ENCODE data around the gene SLC26A11. TPM values are rescaled to one million over a fixed set of nuclear protein-coding genes. Genes with fewer than 3 reads are reported as not detected.

The SLC26A11 gene
- polyA plus RNA-seq, 2 of the 4 experiments (the other 2 are of a cell fraction), result 8.3 to 13.7 TPM

- TF ChIP-seq HMGXB4 (CRISPR knock-in tag; IDR thresholded peaks at IDR 0.05; ENCODE audit: borderline replicate concordance), result no peak
- no peak for TF ChIP-seq KDM5A (IDR thresholded peaks at IDR 0.05)
- TF ChIP-seq ZC3H11A (IDR thresholded peaks at IDR 0.05), result no peak
- TF ChIP-seq FOSB (CRISPR knock-in tag; IDR thresholded peaks at IDR 0.05), result no peak
Measured at GRCh38 chr17:80247561-80247960, 27.3 kb downstream of the SLC26A11 start (continued).

GRCh38 chr17:80248001-80248893 lies 28.0 kb downstream of the SLC26A11 start:
- no peak; a peak in 1 of 6 replicates for ATAC-seq

GRCh38 chr17:80248894-80249710 lies 28.9 kb downstream of the SLC26A11 start:
- peaks cover 22% of the 10 kb centered on the region for H3K4me1 ChIP-seq
- ATAC-seq (peak; percentile 19 to 29; a peak in 4 of 6 replicates), DNase-seq (ENCODE audit: low read depth in 1 of 2, low spot score in 1 of 2) (no peak), FAIRE-seq (no peak)
- no peak for TF ChIP-seq EHMT2 (IDR thresholded peaks at IDR 0.05; ENCODE audit: low read depth)
- TF ChIP-seq RAD21 (conservative IDR thresholded peaks at IDR 0.05 in 1 of 2, IDR thresholded peaks at IDR 0.05 in 1 of 2), result peak in 1 of 2 experiments; percentile 36; a peak in 1 of 5 replicates
- no peak for TF ChIP-seq MAZ (IDR thresholded peaks at IDR 0.05; ENCODE audit: borderline replicate concordance, low read depth, low read length)
- H3K4me3 ChIP-seq, result no peak overlapping the region
- ChIA-PET POLR2A (no interaction called here), CTCF (interaction anchor here (1.1 to 2.8 kb wide), 3 partner anchors 148 to 241 kb away, joined by 5 to 12 read pairs (median 8); partner anchors contain the start of gene GAA)
- no peak overlapping the region for H3K4me2 ChIP-seq
- no peaks in the 10 kb centered on the region for H3K9me3 ChIP-seq
- H3K27ac ChIP-seq, result 0 out of 6 replicates have a peak overlapping the region, but pooled peaks of 1 of the 2 experiments have one; percentile 11
- WGBS (ENCODE audit: missing lambda C conversion rate), result 79% methylated on average over 24 of the region's 26 CpGs

More at GRCh38 chr17:80248001-80248893, 28.0 kb downstream of the SLC26A11 start:
- ChIA-PET CTCF (interaction anchor here (1.1 to 2.8 kb wide), 7 partner anchors 10 to 240 kb away, joined by 3 to 12 read pairs (median 5); partner anchors contain the start of gene GAA), POLR2A (no interaction called here)
- H3K4me1 ChIP-seq, result peaks cover 14% of the 10 kb centered on the region
- no peak overlapping the region for H3K4me3 ChIP-seq
- DNase-seq (ENCODE audit: low read depth in 1 of 2, low spot score in 1 of 2) (no peak), FAIRE-seq (no peak)
- WGBS (ENCODE audit: missing lambda C conversion rate), result 92% methylated on average over 22 of the region's 23 CpGs
- no peak for TF ChIP-seq BCL3 (IDR thresholded peaks at IDR 0.05)
- H3K9me3 ChIP-seq, result no peaks in the 10 kb centered on the region
- H3K27ac ChIP-seq, result peak overlapping the region in 1 of 2 experiments; percentile 31; a peak in 1 of 6 replicates
- no peak overlapping the region for H3K4me2 ChIP-seq

GRCh38 chr17:80251966-80252365 lies 31.7 kb downstream of the SLC26A11 start:
- POLR2A ChIA-PET, result interaction anchor here (0.8 kb wide), 2 partner anchors 106 to 151 kb away, joined by 3 to 5 read pairs; partner anchors contain the start of gene GAA
- WGBS (ENCODE audit: missing lambda C conversion rate), result 92% methylated on average over 11 of the region's 11 CpGs
- no peak for ATAC-seq

More at GRCh38 chr17:80251966-80252365, 31.7 kb downstream of the SLC26A11 start:
- FAIRE-seq, result no peak
- Histone ChIP-seq H3K27ac (peak overlapping the region; percentile 94 to 99; a peak in 5 of 6 replicates), H3K4me1 (peaks cover 45% of the 10 kb centered on the region), H3K9me3 (no peaks in the 10 kb centered on the region), H3K4me2 (no peak overlapping the region), H3K4me3 (no peak overlapping the region)
- CTCF ChIA-PET, result interaction anchor here (0.6 to 5.7 kb wide), 23 partner anchors 8 to 407 kb away, joined by 3 to 46 read pairs (median 7); partner anchors contain the start of gene GAA
- TF ChIP-seq CHD2 (IDR thresholded peaks at IDR 0.05; ENCODE audit: low read length, partially characterized antibody) (no peak), JUN (IDR thresholded peaks at IDR 0.05) (no peak), FOSB (CRISPR knock-in tag; IDR thresholded peaks at IDR 0.05) (no peak), ZFP36 (IDR thresholded peaks at IDR 0.05; ENCODE audit: borderline replicate concordance, partially characterized antibody) (no peak), EHF (CRISPR knock-in tag; IDR thresholded peaks at IDR 0.05) (no peak), ZC3H11A (IDR thresholded peaks at IDR 0.05) (no peak), ZNF302 (CRISPR knock-in tag; IDR thresholded peaks at IDR 0.05) (no peak), RAD21 (conservative IDR thresholded peaks at IDR 0.05 in 1 of 2, IDR thresholded peaks at IDR 0.05 in 1 of 2) (no peak), FOXS1 (CRISPR knock-in tag; IDR thresholded peaks at IDR 0.05) (no peak), KDM1A (IDR thresholded peaks at IDR 0.05; ENCODE audit: low read depth) (no peak), FOSL2 (IDR thresholded peaks at IDR 0.05) (no peak), FOSL2 (CRISPR knock-in tag; IDR thresholded peaks at IDR 0.05) (no peak), PHF8 (IDR thresholded peaks at IDR 0.05; ENCODE audit: borderline replicate concordance, low read depth) (no peak), KDM5A (IDR thresholded peaks at IDR 0.05) (no peak), MAZ (IDR thresholded peaks at IDR 0.05; ENCODE audit: borderline replicate concordance, low read depth, low read length) (no peak), ZSCAN20 (CRISPR knock-in tag; IDR thresholded peaks at IDR 0.05) (no peak), MAFK (IDR thresholded peaks at IDR 0.05; ENCODE audit: partially characterized antibody) (no peak), HES2 (IDR thresholded peaks at IDR 0.05) (no peak), TP53 (CRISPR knock-in tag; IDR thresholded peaks at IDR 0.05) (no peak), EP300 (IDR thresholded peaks at IDR 0.05) (no peak), HOXB13 (CRISPR knock-in tag; IDR thresholded peaks at IDR 0.05; ENCODE audit: low read depth) (no peak)
- DNase-seq (ENCODE audit: low read depth in 1 of 2, low spot score in 1 of 2), result no peak

Measured in A549 (cell line).